ENCODE measurements around the gene MVK. TPM values are rescaled to one million over a fixed set of nuclear protein-coding genes. Genes with fewer than 3 reads are reported as not detected.

The MVK gene
- total RNA-seq, 1 experiment from 2014 or later = 50.8 TPM

DNA sequence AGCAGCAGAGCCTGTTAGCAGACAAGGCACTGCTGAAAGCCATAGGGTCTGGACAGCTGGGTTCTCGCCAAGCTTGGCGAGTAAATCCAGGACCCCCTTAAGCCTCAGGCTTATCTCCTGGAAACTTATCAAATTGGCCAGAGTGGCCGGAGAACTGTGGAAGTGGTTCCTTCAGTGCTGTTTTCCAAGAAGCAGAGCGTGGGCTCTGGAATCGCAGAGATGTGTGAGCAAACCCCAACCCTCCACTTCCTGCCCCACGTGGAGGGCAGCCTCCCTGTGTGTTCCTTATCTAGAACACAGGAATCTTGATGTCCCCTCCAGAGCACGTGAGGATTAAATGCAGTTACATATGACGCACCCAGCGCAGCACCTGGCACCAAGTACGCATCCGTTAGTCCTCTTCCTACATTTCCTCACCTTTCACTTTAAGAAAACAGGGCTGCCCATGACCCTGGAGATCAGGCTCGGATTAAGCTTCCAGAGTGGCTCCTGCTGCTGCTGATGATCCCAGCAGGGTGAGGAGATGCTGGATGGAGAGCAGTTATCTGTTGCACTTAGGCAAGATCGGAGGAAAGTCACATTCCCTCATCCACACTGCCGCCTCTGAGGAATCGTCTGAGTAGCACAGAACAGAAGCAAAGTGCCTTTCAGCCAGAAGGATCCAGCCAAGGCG is 35.3 kb upstream of the MVK start:
- no peak overlapping the region for H3K4me3 ChIP-seq
- H3F3A ChIP-seq (ENCODE audit: insufficient read depth, low read depth) = no peaks in the 10 kb centered on the region
- intact Hi-C loops (cut with micrococcal nuclease; ENCODE audit: unreplicated experiment) = no loop called here
- BruUV-seq (replicated peaks) = no TSS peak
- H2AFZ ChIP-seq = no peak overlapping the region
- no peak overlapping the region for H3K27ac ChIP-seq
- DNase-seq = no peak
- peaks cover 7% of the 10 kb centered on the region for H3K4me1 ChIP-seq (replicated peaks; ENCODE audit: insufficient read depth)
- no peak overlapping the region for H3K4me2 ChIP-seq
- H4K20me1 ChIP-seq (ENCODE audit: insufficient read depth) = no peaks in the 10 kb centered on the region
- H3K9me3 ChIP-seq (ENCODE audit: insufficient read depth, low read depth) = no peaks in the 10 kb centered on the region
- CTCF ChIA-PET = no interaction called here
- no peaks in the 10 kb centered on the region for H3K36me3 ChIP-seq (ENCODE audit: low read depth)
- no peak for TF ChIP-seq CTCF (conservative IDR thresholded peaks at IDR 0.05)
- no peak for TF ChIP-seq EZH2 (IDR thresholded peaks at IDR 0.05; ENCODE audit: low read depth)
- H3K79me2 ChIP-seq (ENCODE audit: low read depth) = no peaks in the 10 kb centered on the region
- no peaks in the 10 kb centered on the region for H3K27me3 ChIP-seq (ENCODE audit: insufficient read depth, low read depth)
- H3K9me2 ChIP-seq (ENCODE audit: insufficient read depth) = no peaks in the 10 kb centered on the region
- POLR2A ChIA-PET (ENCODE audit: unreplicated experiment) = no interaction called here

- H3K79me2 ChIP-seq (ENCODE audit: low read depth) = no peaks in the 10 kb centered on the region
- no peaks in the 10 kb centered on the region for H3K9me2 ChIP-seq (ENCODE audit: insufficient read depth)
- ChIA-PET CTCF (no interaction called here), POLR2A (ENCODE audit: unreplicated experiment) (interaction anchor here (0.7 kb wide), 1 partner anchor 86 kb away, joined by 3 read pairs; no protein-coding TSS in a partner anchor)
- H3K27me3 ChIP-seq (ENCODE audit: insufficient read depth, low read depth) = no peaks in the 10 kb centered on the region
- peaks cover 10% of the 10 kb centered on the region for H3K4me1 ChIP-seq (replicated peaks; ENCODE audit: insufficient read depth)
- H2AFZ ChIP-seq = no peak overlapping the region
- H3K4me3 ChIP-seq = no peak overlapping the region
- intact Hi-C loops (cut with micrococcal nuclease; ENCODE audit: unreplicated experiment) = no loop called here
- H3K36me3 ChIP-seq (ENCODE audit: low read depth) = no peaks in the 10 kb centered on the region
- H3K27ac ChIP-seq = no peak overlapping the region
- H3K9me3 ChIP-seq (ENCODE audit: insufficient read depth, low read depth) = no peaks in the 10 kb centered on the region
- H3K4me2 ChIP-seq = no peak overlapping the region
- peaks cover 3% of the 10 kb centered on the region; the same call in 1 of the 2 replicates for H3F3A ChIP-seq (ENCODE audit: insufficient read depth, low read depth)
- DNase-seq = no peak
- no peaks in the 10 kb centered on the region for H4K20me1 ChIP-seq (ENCODE audit: insufficient read depth)
- BruUV-seq (replicated peaks) = no TSS peak
- TF ChIP-seq CTCF (conservative IDR thresholded peaks at IDR 0.05) = no peak
These were observed 34.1 kb upstream of the MVK start for GRCh38 chr12:109539508-109539907.

DNA sequence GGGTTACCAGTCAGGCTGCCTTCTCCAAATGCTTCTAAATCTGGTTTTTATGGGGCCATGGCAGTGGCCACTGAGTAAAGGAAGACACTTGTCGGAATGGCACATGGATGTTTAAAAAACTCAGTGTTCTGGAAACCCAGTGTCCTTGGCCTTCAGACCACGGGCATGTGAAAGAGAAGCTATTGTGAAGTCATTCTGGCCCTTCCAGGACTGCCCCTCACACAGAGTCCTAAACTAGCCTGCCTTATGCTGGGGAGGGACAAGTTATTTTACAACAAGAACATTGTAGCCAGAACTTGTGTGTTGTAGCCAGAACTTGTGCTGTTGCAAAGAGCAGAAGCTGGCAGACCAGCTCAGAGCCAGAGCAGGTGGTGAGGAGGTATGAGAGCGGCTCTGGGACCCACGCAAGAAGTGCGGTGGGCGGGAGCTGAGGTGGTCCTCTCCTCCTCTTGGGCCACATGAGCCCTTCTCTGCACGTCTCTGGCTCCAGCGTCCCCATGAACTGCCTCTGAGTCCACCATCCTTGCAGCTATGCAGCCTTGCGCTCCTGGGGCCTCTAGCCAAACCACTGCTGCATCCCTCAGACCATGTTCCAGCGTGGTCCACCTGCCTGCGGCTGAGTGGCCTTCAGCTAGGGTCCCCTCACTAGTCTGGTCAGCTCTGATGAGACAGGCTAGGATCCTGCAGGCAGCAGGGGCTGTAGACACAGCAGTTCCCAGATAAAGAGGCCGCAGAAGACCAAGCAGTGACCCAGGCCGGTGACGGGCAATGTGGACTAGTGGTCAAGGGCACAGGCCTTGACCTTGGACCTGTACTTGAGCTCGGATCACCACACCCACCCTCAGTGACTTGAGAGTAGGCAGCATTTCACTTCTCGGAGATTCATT is 32.8 kb upstream of the MVK start:
- Histone ChIP-seq H3K27ac (no peak overlapping the region), H4K20me1 (ENCODE audit: insufficient read depth) (no peaks in the 10 kb centered on the region), H3K9me2 (ENCODE audit: insufficient read depth) (no peaks in the 10 kb centered on the region), H3K27me3 (ENCODE audit: insufficient read depth, low read depth) (no peaks in the 10 kb centered on the region), H3K4me3 (no peak overlapping the region), H3K9me3 (ENCODE audit: insufficient read depth, low read depth) (no peaks in the 10 kb centered on the region), H3K4me2 (no peak overlapping the region), H3K79me2 (ENCODE audit: low read depth) (no peaks in the 10 kb centered on the region), H2AFZ (no peak overlapping the region), H3F3A (ENCODE audit: insufficient read depth, low read depth) (peaks cover 15% of the 10 kb centered on the region; the same call in 1 of the 2 replicates), H3K4me1 (replicated peaks; ENCODE audit: insufficient read depth) (peaks cover 23% of the 10 kb centered on the region), H3K36me3 (ENCODE audit: low read depth) (no peaks in the 10 kb centered on the region)
- no peak for DNase-seq
- intact Hi-C loops (cut with micrococcal nuclease; ENCODE audit: unreplicated experiment) = no loop called here
- BruUV-seq (replicated peaks) = no TSS peak
- ChIA-PET CTCF (no interaction called here), POLR2A (ENCODE audit: unreplicated experiment) (interaction anchor here (0.5 to 0.6 kb wide), 3 partner anchors 9 to 97 kb away, joined by 3 to 14 read pairs (median 4); no protein-coding TSS in a partner anchor)
- no peak for TF ChIP-seq CTCF (conservative IDR thresholded peaks at IDR 0.05)
- no peak for TF ChIP-seq EZH2 (IDR thresholded peaks at IDR 0.05; ENCODE audit: low read depth)

All from PC-9 (cell line).